Measurements from ENCODE around the gene ADCYAP1R1.

DNA sequence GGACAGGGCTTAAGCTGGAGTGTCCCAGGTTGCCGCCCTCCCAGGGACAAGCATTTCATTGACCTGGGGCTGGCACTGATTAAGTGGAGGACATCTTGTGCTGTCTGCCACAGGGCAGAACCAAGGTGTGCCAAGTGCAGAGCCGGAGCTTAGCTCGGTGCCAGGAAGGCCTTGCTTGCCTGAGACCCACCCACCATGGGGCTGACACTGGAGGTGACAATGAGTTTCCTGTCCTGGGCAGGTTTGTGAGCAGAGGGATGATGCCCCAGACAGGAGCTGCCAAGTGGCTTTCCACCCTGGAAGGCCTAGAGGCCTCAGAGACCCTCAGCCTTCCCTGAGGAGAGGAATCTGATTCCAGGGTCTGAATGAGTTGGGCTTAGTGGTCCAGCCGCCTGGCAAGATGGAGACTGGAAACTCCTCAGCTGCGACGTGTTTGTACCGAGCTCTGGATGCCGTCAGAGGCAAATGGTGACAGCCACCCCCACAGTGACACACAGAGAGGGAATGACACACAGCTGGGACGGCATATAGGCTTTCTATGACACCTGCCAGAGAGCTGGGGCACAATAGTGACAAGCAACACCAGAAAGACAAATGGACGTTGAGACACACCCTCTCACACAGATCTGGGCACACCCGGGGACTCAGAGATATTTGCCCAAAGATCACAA lies 2.6 kb downstream of the ADCYAP1R1 start:
- TF ChIP-seq, protein P1, sequence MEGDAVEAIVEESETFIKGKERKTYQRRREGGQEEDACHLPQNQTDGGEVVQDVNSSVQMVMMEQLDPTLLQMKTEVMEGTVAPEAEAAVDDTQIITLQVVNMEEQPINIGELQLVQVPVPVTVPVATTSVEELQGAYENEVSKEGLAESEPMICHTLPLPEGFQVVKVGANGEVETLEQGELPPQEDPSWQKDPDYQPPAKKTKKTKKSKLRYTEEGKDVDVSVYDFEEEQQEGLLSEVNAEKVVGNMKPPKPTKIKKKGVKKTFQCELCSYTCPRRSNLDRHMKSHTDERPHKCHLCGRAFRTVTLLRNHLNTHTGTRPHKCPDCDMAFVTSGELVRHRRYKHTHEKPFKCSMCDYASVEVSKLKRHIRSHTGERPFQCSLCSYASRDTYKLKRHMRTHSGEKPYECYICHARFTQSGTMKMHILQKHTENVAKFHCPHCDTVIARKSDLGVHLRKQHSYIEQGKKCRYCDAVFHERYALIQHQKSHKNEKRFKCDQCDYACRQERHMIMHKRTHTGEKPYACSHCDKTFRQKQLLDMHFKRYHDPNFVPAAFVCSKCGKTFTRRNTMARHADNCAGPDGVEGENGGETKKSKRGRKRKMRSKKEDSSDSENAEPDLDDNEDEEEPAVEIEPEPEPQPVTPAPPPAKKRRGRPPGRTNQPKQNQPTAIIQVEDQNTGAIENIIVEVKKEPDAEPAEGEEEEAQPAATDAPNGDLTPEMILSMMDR (IDR thresholded peaks at IDR 0.05) = no peak
- no peak for TF ChIP-seq EZH2phosphoT487 (IDR thresholded peaks at IDR 0.05)
